HG03108 (cell line): ENCODE measurements around the gene SLC38A4.
"Not testable (repeated sequence)": the region's sequence is repeated elsewhere in the genome, so short reads cannot be mapped to it uniquely, and the experiment has no call there.

Experiments used
- ATAC-seq: cut with Tn5 transposase; IDR thresholded peaks from one replicate; pipeline ENCODE4 v1.9.1; 2021; ENCODE audit warnings: moderate library complexity; ENCODE audit not compliant: unreplicated experiment

SLC38A4 gene, protein sequence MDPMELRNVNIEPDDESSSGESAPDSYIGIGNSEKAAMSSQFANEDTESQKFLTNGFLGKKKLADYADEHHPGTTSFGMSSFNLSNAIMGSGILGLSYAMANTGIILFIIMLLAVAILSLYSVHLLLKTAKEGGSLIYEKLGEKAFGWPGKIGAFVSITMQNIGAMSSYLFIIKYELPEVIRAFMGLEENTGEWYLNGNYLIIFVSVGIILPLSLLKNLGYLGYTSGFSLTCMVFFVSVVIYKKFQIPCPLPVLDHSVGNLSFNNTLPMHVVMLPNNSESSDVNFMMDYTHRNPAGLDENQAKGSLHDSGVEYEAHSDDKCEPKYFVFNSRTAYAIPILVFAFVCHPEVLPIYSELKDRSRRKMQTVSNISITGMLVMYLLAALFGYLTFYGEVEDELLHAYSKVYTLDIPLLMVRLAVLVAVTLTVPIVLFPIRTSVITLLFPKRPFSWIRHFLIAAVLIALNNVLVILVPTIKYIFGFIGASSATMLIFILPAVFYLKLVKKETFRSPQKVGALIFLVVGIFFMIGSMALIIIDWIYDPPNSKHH

DNA sequence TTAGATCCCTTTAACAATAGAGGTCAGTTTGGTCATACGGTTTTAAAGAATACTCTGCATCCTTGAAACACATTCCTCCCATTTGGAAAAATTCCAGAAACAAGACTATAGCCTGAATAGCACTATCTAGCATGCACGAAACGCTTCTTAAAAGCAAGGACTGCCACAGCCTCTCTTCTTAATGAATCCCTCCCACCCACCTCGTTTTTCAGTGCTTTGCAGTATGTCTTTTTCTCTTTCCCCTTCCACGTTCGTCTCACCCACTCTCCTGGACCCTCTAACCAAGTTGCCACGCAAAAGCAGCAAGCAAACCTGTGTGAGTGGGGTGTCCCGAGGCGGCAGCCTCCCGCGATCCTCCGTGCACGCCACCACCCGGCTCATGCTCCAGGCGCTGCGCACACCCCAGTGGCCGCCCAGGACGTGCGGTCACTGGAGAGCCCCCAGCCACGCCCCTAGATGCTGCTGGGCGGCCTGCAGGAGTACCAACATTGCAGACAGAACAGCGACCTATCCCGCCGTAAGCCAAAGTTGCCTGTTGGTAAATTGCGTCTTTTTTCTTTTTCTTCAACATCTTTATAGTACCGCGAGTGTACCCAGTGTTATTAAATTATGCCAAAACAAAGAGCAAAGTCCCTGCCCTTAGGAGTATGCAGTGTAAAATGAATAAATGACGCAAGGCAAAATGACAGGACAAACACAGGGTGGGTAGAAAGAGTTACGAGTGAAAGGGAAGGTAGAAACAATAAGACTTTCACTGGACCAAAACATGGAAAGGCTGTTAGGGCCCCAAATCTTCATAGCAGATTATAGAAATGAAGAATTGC is at the start of gene SLC38A4:
TSS of gene SLC38A4 (minus strand) at position 407 of the 824 bp plus-strand sequence. CDS start 32,926 bp downstream, outside the sequence.
- ATAC-seq, result no peak

DNA sequence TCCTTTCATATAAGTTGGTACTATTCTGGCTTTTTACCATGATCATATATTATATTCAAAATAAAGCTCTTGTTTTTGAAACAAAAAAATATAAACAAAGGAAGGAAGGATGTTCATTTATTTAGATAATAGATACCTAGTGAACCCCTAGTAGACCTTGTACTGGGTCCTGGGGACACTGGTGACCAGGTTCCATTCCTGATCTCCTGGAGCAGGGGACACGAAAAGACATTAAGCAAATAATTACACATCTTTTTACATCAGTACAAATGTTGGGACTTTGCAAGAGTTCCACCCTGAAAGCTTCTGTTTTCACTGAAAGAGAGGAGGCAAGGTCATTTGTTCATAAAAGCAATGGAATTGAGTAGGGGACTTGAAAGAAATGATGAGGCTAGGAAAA is 49.3 kb upstream of the SLC38A4 start:
- ATAC-seq, result no peak

DNA sequence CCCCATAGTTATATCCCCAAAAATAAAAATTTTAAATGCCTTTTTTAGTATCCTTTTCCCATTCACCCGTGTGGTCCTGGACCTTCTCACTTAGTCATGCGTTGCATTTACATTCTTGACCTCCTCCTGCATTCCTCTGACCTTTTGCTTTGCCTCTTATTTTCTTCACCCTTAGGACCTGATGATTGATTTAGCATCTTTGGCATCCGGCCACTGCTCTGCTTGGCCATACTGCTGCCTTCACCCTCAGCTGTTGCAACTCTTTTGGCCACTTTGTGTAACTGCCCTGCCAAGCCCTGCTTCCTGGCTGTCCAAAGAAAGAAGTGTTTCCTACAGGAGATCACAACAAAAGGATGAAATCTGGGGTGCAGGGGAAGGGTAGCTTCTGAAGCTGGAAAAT is 48.8 kb upstream of the SLC38A4 start:
- no peak for ATAC-seq

DNA sequence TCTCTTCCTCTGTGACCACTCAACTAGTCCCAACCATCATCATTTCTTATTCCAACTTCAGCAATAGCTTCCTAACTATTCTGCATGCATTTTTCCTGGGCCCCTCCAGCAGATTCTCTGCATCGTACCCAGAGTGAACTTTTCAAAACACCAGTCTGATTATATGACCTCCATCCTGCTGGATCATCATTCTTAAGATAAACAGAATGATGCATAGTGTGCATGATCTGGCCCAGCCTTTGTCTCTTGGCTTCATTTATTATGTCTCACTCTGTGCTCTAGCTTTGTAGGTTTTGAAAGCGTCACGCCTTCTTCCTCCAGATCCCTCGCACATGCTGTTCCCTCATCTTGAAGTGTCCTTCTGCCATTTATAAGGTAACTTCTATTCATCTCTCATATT is 46.3 kb upstream of the SLC38A4 start:
- no peak for ATAC-seq

DNA sequence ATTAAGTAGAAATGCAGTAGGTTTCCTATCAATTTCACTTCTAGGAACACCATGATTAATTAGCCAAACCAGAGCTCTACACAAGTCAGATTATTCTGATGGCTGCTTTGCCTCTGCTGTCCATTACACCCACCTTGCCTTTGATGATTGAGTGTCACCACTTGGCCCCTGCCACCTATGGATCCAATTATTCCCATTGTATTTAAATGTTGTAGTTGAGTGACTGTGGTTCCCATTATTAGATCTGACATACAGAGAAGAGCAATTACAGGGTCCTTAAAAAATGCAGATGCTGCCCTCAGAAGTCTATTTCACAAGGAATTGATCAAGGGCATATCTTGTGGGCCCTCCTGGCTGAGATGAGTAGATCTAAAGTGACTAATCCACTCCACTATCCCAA is 39.5 kb upstream of the SLC38A4 start:
- no peak for ATAC-seq

DNA sequence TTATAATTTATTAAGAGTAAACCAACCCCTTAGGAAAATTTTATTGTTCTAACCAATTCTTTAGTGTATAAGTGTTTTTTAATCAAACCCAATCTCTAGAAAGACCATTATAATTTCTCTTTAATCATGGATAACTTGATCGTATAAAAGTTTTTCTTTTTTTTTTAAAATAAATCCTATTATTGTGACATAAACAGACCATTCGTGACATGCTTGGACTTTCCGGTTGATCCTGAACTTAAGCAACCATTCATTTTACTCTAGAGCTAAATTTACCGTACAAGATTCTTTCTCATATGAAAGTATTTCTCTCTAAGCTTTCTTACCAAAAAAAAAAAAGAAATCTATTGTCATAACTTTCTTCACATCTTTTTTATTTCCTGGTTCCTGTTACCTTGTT is 32.6 kb upstream of the SLC38A4 start:
- ATAC-seq, result no peak

DNA sequence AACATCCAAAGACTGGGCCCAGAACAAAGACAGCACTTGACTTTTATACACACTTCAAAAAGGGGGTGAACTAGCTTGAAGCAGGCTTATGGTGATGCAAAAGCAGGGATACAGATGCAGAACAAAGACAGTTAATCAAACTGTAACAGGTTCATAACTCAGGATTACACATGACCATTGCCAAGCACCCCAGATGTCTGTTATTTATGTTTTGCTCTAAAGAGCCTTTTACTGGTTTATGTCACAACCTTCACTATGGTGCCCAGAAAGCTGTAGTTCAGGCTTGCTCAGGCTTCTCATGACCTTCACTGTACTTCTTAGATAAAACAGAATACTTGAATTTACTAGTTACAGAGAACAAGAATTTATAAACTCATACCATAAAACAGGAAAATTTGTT is 31.7 kb upstream of the SLC38A4 start:
- no peak for ATAC-seq

DNA sequence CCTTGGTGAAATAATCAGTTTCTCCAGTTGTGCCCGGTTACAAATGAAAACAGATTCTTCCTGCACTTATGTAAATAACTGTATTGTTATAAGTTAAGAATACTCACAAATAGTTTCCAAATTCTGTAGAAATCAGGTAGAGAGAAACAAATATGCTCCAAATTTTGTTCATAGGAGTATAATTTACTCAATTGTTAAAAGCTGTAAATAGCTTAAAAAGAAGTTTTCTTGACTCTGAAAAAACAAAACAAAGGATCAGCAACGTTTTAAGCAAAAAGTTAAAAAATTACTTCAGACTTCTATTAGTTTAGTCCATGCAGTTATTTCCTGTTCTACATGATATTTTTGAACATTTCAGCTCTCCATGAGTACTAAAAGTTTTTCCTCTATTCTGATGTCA is 30.0 kb upstream of the SLC38A4 start:
- no peak for ATAC-seq

DNA sequence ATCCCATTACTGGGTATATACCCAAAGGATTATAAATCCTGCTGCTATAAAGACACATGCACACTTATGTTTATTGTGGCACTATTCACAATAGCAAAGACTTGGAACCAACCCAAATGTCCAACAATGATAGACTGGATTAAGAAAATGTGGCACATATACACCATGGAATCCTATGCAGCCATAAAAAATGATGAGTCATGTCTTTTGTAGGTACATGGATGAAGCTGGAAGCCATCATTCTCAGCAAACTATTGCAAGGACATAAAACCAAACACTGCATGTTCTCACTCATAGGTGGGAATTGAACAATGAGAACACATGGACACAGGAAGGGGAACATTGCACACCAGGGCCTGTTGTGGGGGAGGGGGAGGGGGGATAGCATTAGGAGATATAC is 28.4 kb upstream of the SLC38A4 start:
- ATAC-seq, result not testable (repeated sequence)

DNA sequence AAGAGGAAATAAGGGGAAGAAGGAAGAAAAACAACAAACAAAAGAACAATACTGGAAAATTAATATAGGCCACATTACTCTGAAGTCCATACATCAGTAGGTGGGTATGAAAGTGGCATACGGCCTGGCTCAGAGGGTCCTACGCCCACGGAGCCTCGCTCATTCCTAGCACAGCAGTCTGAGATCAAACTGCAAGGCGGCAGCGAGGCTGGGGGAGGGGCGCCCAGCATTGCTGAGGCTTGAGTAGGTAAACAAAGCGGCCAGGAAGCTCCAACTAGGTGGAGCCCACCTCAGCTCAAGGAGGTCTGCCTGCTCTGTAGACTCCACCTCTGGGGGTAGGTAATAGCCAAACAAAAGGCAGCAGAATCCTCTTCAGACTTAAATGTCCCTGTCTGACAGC is 23.0 kb upstream of the SLC38A4 start:
- ATAC-seq, result not testable (repeated sequence)

DNA sequence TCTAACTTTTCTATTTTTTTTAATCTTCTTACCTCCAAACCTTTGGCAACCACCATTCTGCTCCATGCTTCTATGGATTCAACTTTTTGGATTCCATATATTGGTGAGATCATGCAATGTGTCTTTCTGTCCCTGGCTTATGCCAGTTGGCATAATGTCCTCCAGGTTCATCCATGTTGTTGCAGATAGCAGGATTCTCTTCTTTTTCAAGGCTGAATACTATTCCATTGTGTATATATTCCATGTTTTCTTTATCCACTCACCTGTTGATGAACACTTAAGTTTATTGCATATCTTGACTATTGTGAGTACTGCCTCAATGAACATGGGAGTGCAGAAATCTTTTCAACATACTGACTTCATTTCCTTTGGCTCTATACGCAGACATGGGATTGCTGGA is 21.2 kb upstream of the SLC38A4 start:
- no peak for ATAC-seq

DNA sequence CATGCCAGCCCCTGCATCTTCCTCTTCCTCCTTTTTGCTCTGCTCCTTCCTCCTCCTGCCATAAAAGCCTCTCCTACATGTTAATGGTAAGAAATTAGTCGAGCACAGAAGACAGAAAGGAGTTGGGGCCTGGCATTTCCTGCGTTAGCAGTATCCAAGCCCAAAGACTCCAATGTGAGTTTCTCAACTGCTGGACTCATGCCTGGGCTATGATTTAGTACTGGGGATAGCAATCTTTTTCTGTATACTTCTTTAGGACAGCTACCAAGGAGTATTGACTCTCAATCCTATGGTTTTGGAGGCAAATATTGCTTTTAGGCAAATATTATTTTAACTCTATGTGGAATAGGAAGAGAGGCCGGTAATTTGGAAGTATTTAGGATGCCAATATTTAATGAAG is 18.0 kb upstream of the SLC38A4 start:
- ATAC-seq, result no peak

DNA sequence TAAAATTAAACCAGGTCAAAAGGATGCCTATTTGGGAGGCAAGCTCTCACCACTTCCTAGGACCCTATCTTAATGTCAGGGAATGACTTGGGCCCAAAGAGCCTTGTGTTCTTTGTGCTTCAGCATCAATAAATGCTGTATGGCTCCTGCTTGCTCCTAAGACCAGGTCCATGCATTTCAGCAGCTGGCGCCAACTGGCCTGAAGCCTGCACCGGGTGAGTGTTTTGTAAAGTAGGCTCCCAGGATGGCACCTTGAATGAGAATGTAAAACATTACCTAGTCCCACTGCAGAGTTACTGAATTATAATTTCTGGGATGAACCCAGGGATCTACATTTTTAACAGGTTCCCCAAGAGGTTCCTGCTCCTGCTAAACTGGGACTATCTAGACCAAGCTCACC is 16.1 kb upstream of the SLC38A4 start:
- no peak for ATAC-seq

DNA sequence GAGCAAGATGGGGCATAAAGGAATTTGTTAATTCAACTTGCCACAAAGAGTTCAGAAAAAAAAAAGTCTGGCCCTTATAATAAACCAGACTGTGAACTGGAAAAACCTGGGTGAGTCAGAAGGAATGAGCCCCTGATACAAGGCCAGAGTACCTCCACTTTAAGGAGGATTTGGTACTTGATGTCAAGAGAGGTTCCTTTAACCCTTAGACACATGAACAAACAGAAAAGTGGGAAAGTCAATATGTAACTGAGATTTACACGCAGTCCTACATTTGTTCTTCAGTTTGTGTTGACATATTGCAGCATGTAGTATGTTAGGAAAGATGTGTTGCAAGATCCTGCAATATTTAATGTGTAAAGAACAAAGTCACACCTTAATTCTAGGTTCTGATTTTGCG is 14.2 kb upstream of the SLC38A4 start:
- no peak for ATAC-seq

DNA sequence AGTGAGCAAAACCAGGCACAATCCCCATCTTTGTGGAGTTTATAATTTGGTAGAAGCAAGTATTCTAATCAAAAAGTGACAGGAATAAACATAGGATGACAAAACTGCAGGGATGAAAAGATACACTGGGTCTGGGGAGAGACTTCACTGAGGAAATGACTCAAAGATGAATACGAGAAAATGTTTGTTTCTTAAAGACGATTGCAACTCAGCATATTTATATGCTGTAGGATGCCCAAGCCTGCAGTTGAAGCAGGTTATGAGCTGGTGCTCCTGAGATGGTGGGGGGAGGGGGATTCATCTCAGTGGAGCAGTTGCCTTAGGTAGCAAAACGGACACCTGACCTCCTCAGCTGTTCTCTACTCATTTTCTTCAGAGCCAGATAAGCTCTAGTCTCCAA is 13.4 kb upstream of the SLC38A4 start:
- no peak for ATAC-seq

DNA sequence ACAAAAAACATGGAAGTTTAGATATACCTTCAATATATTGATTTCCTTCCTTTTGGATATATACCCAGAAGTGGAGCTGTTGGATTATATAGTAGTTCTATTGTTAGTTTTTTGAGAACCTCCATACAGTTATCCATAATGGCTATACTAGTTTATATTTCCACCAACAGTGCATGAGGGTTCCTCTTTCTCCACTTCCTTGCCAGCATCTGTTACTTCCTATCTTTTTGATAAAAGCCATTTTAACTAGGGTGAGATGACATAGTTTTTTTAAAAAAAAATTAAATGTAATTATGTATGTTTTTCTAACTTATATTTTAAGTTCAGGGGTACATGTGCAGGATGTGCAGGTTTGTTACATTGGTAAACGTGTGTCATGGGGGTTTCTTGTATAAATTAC is 10.0 kb upstream of the SLC38A4 start:
- no peak for ATAC-seq

DNA sequence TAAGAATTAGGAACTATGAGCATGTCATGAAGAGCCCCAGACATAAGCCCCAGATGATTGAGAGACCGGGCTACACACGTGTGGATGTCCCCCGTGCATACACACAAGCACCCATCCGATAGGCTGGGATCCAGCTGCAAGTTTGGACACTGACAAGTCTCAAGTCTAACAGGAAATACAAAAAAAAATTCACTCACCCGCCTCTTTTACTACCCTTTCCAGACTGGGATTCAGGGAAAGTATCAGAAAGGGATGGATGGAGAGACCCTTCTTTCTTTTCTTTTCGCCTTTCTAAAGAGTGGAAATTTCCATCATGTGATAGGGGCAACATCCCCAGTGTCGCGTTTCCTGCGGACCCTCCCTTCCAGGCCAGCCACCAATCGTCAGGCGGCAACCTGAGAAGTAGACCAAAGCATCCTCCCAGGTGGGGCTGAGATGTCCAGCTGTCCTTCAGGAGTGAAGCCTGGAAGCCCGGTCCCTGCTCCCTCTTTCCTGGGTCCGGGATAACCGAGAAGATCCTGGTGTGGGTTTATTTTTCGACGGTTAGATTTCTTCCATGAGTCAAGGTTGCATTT is 6.4 kb upstream of the SLC38A4 start:
- ATAC-seq, result no peak

DNA sequence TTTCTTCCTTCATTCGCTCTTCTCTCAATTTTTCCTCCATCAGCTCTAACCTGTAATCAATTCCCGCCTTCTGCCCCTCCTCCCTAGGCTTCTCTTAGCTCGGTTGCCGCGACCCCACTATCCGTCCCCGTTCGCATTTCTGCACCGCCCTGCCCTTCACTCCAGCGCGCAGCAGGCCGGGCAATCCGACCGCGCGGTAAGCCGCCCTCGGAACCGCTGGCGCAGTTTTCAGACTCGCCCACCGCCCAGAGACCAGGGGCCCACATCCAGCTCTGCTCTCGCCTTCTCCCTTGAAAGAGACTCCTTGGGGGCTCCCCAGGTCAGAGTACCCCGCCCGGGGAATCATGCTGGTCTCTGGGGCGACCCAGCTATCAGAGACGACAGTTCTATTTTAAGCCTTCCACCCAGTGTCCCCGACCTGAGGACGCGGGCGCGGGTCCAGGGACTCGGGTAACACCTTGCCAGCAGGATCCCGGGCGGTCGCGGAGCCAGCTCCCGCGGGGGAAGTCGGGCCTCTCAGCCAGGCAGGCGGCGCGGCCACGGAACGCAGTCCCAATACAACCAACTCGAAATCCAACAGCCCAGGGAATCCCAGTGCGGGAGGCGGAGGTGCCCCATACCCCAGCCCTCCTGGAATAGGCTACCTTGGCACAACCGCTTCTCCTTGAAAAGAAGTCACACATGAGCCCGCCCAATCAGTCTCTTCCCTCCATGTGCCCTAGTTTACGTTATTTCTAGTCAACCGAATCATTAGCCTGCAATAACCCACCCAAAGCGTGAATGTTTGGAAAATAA is 5.7 kb upstream of the SLC38A4 start:
- ATAC-seq, result no peak

DNA sequence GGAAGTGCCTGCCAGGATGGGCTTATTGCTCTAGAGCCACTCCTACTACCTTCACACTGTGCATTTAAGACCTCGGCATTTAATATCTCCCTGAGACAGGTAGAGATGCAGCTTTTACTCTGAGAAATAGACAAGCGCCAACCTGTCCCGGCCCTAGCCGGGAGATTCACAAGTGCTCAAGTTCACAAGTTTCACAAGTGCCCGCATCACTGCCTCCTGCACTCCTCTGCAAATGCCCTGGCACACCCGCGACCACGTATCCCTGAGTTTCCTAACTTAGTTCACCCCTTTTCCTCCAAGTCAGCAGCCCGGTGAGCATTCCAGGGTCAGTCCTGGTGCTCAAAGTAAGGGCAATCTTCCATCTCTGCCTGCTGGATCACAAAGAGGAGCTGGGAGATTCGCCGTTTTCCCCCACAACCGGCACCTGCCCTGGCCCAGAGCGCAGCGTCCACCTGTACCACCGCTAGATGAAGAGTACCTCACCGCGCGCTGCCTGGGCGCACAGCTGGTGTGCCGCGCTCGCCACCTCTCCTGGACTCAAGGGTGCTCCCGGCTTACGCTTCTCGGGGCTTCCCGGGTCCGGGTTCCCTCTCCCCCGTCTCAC is 5.0 kb upstream of the SLC38A4 start:
- no peak for ATAC-seq

DNA sequence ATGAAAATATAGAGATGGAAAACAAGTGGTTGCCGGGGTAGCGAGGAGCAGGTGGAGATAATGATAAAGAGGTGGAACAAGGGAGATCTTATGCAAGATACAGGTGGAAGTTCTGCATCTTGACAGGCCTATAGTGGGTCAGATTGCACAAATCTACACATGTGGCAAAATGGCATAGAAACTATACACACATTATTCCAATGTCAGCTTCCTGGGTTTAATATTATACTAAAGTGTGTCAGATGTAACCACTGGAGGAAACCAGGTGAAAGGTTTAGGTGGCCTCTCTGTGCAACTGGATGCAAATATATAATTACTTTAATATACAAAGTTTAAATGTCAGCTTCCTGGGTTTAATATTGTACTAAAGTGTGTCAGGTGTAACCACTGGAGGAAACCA is 1.1 kb downstream of the SLC38A4 start:
- no peak for ATAC-seq
